HTR-8/SVneo (cell line): ENCODE data around the gene RIMS1.
A peak's percentile ranks its signal among the peaks of the same experiment; 100 is the strongest.

Experiments
- DNase-seq: peaks from one replicate; pipeline ENCODE4 v3.0.0; 2011; ENCODE audit warnings: low spot score, mixed read lengths; ENCODE audit not compliant: insufficient read length
- FAIRE-seq: peaks from 2 replicates; lab custom pipeline; 2011; peaks lifted over from hg19 to GRCh38; lab: Jason Lieb, UNC

Gene RIMS1

GRCh38 chr6:72216222-72217068 is 330.1 kb downstream of the RIMS1 start:
- FAIRE-seq = no peak
- no peak for DNase-seq

- FAIRE-seq (no peak), DNase-seq (no peak)
Observed at GRCh38 chr6:72217626-72218025, 331.3 kb downstream of the RIMS1 start.

- peak; percentile 22 for DNase-seq
- no peak for FAIRE-seq
Observed at GRCh38 chr6:72218125-72218524, 331.8 kb downstream of the RIMS1 start.

- FAIRE-seq (no peak), DNase-seq (no peak)
Observed at GRCh38 chr6:72219536-72219935, 333.2 kb downstream of the RIMS1 start.

- DNase-seq (no peak), FAIRE-seq (no peak)
Observed at GRCh38 chr6:72238021-72238420, 351.7 kb downstream of the RIMS1 start.

- FAIRE-seq (no peak), DNase-seq (no peak)
Observed at GRCh38 chr6:72238900-72239299, 352.6 kb downstream of the RIMS1 start.

GRCh38 chr6:72245565-72245964 is 359.2 kb downstream of the RIMS1 start:
- DNase-seq = peak; percentile 14

GRCh38 chr6:72246926-72247325 is 360.6 kb downstream of the RIMS1 start:
- DNase-seq = no peak
- no peak for FAIRE-seq

More at GRCh38 chr6:72245565-72245964, 359.2 kb downstream of the RIMS1 start:
- no peak for FAIRE-seq

GRCh38 chr6:72248621-72249020 is 362.3 kb downstream of the RIMS1 start:
- DNase-seq (no peak), FAIRE-seq (no peak)

- no peak for DNase-seq
- FAIRE-seq = no peak
Observed at GRCh38 chr6:72250664-72251063, 364.3 kb downstream of the RIMS1 start.

GRCh38 chr6:72260489-72260888 is 374.1 kb downstream of the RIMS1 start:
- DNase-seq (no peak), FAIRE-seq (no peak)

GRCh38 chr6:72261554-72261953 is 375.2 kb downstream of the RIMS1 start:
- FAIRE-seq (no peak), DNase-seq (no peak)

- FAIRE-seq = no peak
Observed at GRCh38 chr6:72262254-72262653, 375.9 kb downstream of the RIMS1 start.

GRCh38 chr6:72267470-72267869 is 381.1 kb downstream of the RIMS1 start:
- FAIRE-seq = no peak
- no peak for DNase-seq

More at GRCh38 chr6:72262254-72262653, 375.9 kb downstream of the RIMS1 start:
- DNase-seq = no peak

GRCh38 chr6:72271531-72271930 is 385.2 kb downstream of the RIMS1 start:
- no peak for FAIRE-seq
- DNase-seq = no peak

GRCh38 chr6:72272958-72273357 is 386.6 kb downstream of the RIMS1 start:
- FAIRE-seq = no peak
- no peak for DNase-seq

- no peak for FAIRE-seq
- no peak for DNase-seq
Observed at GRCh38 chr6:72275888-72276287, 389.5 kb downstream of the RIMS1 start.

- FAIRE-seq = no peak
- no peak for DNase-seq
Observed at GRCh38 chr6:72282201-72282600, 395.9 kb downstream of the RIMS1 start.

GRCh38 chr6:72283571-72283970 is 397.2 kb downstream of the RIMS1 start:
- DNase-seq (no peak), FAIRE-seq (no peak)

- DNase-seq (peak; percentile 38), FAIRE-seq (no peak)
Observed at GRCh38 chr6:72286911-72287311, 400.6 kb downstream of the RIMS1 start.

GRCh38 chr6:72287801-72288200 is 401.5 kb downstream of the RIMS1 start:
- DNase-seq = no peak
- no peak for FAIRE-seq

- FAIRE-seq (no peak), DNase-seq (no peak)
Observed at GRCh38 chr6:72288592-72288991, 402.2 kb downstream of the RIMS1 start.
